Fibroblast of the aortic adventitia (primary cell): ENCODE measurements around the gene HTR1E. TPM values are rescaled to one million over a fixed set of nuclear protein-coding genes. Genes with fewer than 3 reads are reported as not detected.
"Not testable (repeated sequence)": the region's sequence is repeated elsewhere in the genome, so short reads cannot be mapped to it uniquely, and the experiment has no call there.

Experiments
- DNase-seq: peaks from one replicate; pipeline ENCODE4 v3.0.0-alpha.2; 2010; ENCODE audit warnings: low read depth
- H3K4me3 ChIP-seq: 2 replicates; pipeline ENCODE4 v1.5.1; 2011; ENCODE audit warnings: low read depth, mild to moderate bottlenecking, control low read depth, low read length, moderate library complexity
- CTCF ChIP-seq: IDR thresholded peaks from 2 replicates; pipeline ENCODE4 v1.5.1; 2011; ENCODE audit warnings: mild to moderate bottlenecking, low read length, control low read depth, inconsistent platforms; ENCODE audit not compliant: insufficient read depth
- total RNA-seq: library from RNA; depleted of rRNA; stranded (reverse); fragments of >200 nt; gene quantifications from 2 replicates; pipeline ENCODE4 v1.2.3, GENCODE V29; 2012; ENCODE audit warnings: low replicate concordance

HTR1E gene
- total RNA-seq, result not detected in 2 replicates

GRCh38 chr6:86937219-86938079, at the start of gene HTR1E:
TSS of gene HTR1E (plus strand) at chr6:86937528. CDS start at chr6:87015335, 77,807 bp downstream.
- H3K4me3 ChIP-seq, result peak within 1 kb of the TSS; percentile 34
- TF ChIP-seq CTCF, result peak; percentile 52
- peak; percentile 12 for DNase-seq

- TF ChIP-seq CTCF, result no peak
- H3K4me3 ChIP-seq, result no peak overlapping the region
- no peak for DNase-seq
Measured at GRCh38 chr6:86888301-86888700, 49.0 kb upstream of the HTR1E start.

GRCh38 chr6:86897265-86897664, 40.1 kb upstream of the HTR1E start:
- not testable (repeated sequence) for DNase-seq, H3K4me3 ChIP-seq

- DNase-seq, result no peak
- TF ChIP-seq CTCF, result no peak
- no peak overlapping the region for H3K4me3 ChIP-seq
Measured at GRCh38 chr6:86913795-86914194, 23.5 kb upstream of the HTR1E start.

GRCh38 chr6:86916393-86916792, 20.9 kb upstream of the HTR1E start:
- H3K4me3 ChIP-seq, result no peak overlapping the region
- no peak for DNase-seq
- no peak for TF ChIP-seq CTCF

GRCh38 chr6:86927138-86927537, 10.2 kb upstream of the HTR1E start:
- DNase-seq, H3K4me3 ChIP-seq: not testable (repeated sequence)

- not testable (repeated sequence) for H3K4me3 ChIP-seq, DNase-seq
Measured at GRCh38 chr6:86927859-86928258, 9.5 kb upstream of the HTR1E start.

GRCh38 chr6:86934365-86934764, 3.0 kb upstream of the HTR1E start:
- no peak for DNase-seq
- TF ChIP-seq CTCF, result no peak
- H3K4me3 ChIP-seq, result no peak overlapping the region
